Stimulated activated CD4-positive, alpha-beta T cell treated with anti-CD3 and anti-CD28 coated beads, TNF-alpha, amount 100 ng/mL, for 4 hours (primary cell): ENCODE measurements around the gene ZFP62.
A peak's percentile ranks its signal among the peaks of the same experiment; 100 is the strongest.

Experiments used
- DNase-seq, 3 experiments: peaks; one replicate each; pipeline ENCODE4 v3.0.0-alpha.2; 2020; ENCODE audit warnings: low read depth in 3 of 3

ZFP62 gene

GRCh38 chr5:180810210-180810958 is 50.7 kb downstream of the ZFP62 start:
- DNase-seq, result peak; percentile 92 to 96 (median 92)

- peak in 2 of 3 experiments; percentile 87 to 90 for DNase-seq
Measured at GRCh38 chr5:180809403-180810209, 51.5 kb downstream of the ZFP62 start.

- no peak for DNase-seq
Measured at GRCh38 chr5:180808461-180809000, 52.5 kb downstream of the ZFP62 start.

GRCh38 chr5:180807654-180808414 is 53.2 kb downstream of the ZFP62 start:
- DNase-seq, result no peak

- no peak for DNase-seq
Measured at GRCh38 chr5:180807046-180807445, 54.0 kb downstream of the ZFP62 start.

- DNase-seq, result no peak
Measured at GRCh38 chr5:180806351-180807011, 54.6 kb downstream of the ZFP62 start.

- DNase-seq, result no peak
Measured at GRCh38 chr5:180804129-180804618, 56.9 kb downstream of the ZFP62 start.

GRCh38 chr5:180803181-180804128 is 57.6 kb downstream of the ZFP62 start:
- peak; percentile 61 to 66 (median 64) for DNase-seq

- DNase-seq, result peak; percentile 53 to 87 (median 55)
Measured at GRCh38 chr5:180802325-180803180, 58.5 kb downstream of the ZFP62 start, which contains the start of gene MGAT1. Gene MGAT1, minus strand, starts transcription at chr5:180802806. Its CDS starts 9,835 bp downstream, at chr5:180792971.

- no peak for DNase-seq
Measured at GRCh38 chr5:180801596-180802324, 59.3 kb downstream of the ZFP62 start.

- DNase-seq, result no peak
Measured at GRCh38 chr5:180799902-180800801, 60.9 kb downstream of the ZFP62 start.

GRCh38 chr5:180799194-180799593 is 61.9 kb downstream of the ZFP62 start:
- DNase-seq, result no peak

GRCh38 chr5:180798193-180798592 is 62.9 kb downstream of the ZFP62 start:
- DNase-seq, result no peak
